RWPE2 (cell line): Measurements from ENCODE around the gene ASIC2.
A peak's percentile ranks its signal among the peaks of the same experiment; 100 is the strongest.

ENCODE experiments used
- ATAC-seq: fragments of 200-7000 bp; cut with Tn5 transposase; 3 replicates; pipeline ENCODE4 v1.9.1; 2021; ENCODE audit warnings: low read depth
- DNase-seq: peaks from one replicate; pipeline ENCODE4 v3.0.0-alpha.2; 2020; ENCODE audit warnings: low spot score
- H3K27ac ChIP-seq: fragments of 450-650 bp; 2 replicates; pipeline ENCODE4 v1.5.1; 2017; ENCODE audit warnings: mild to moderate bottlenecking; ENCODE audit not compliant: poor library complexity, severe bottlenecking
- H3K27me3 ChIP-seq: fragments of 250-450 bp; sonication (Bioruptor Pico); 2 replicates; pipeline ENCODE4 v1.5.1; 2021; ENCODE audit warnings: mild to moderate bottlenecking, moderate library complexity; ENCODE audit not compliant: insufficient read depth, poor library complexity, severe bottlenecking
- H3K36me3 ChIP-seq: fragments of 250-450 bp; sonication (Bioruptor Pico); 2 replicates; pipeline ENCODE4 v1.5.1; 2020; ENCODE audit warnings: low read depth, mild to moderate bottlenecking, moderate library complexity
- H3K4me1 ChIP-seq: fragments of 250-450 bp; sonication (Bioruptor Pico); 2 replicates; pipeline ENCODE4 v1.5.1; 2021; ENCODE audit warnings: mild to moderate bottlenecking, moderate library complexity; ENCODE audit not compliant: insufficient read depth, poor library complexity, severe bottlenecking
- H3K4me3 ChIP-seq: fragments of 250-450 bp; sonication (Bioruptor Pico); 2 replicates; pipeline ENCODE4 v1.5.1; 2021; ENCODE audit warnings: mild to moderate bottlenecking, moderate library complexity; ENCODE audit not compliant: severe bottlenecking
- H3K9me3 ChIP-seq: fragments of 250-450 bp; sonication (Bioruptor Pico); 2 replicates; pipeline ENCODE4 v1.5.1; 2021; ENCODE audit warnings: mild to moderate bottlenecking, moderate library complexity; ENCODE audit not compliant: severe bottlenecking
- CTCF ChIP-seq: fragments of 450-650 bp; IDR thresholded peaks from one replicate; pipeline ENCODE4 v1.5.1; 2017; ENCODE audit warnings: mild to moderate bottlenecking, moderate library complexity; ENCODE audit not compliant: poor library complexity, severe bottlenecking

ASIC2 gene

DNA sequence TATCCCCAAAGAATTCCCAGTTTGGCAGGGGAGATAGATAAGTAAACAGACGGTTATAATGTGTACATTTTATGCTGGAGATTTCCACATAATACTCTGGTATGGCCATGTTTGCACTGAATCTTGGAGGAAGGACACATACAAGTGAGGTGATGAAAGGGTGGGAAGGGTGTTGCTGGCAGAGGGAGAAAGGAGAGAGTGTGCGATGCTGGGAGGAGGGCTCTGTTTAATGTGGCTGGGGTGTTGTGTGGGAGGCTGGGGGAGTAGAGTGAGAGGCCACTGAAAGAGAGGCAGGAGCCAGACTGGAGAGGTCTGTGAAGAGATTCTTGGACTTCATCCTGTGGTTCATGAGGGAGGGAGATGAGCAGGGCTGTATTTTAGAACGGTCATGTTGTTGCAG, 213.9 kb downstream of the ASIC2 start:
- Histone ChIP-seq H3K27ac (no peak overlapping the region), H3K4me3 (no peak overlapping the region), H3K4me1 (no peaks in the 10 kb centered on the region), H3K27me3 (no peaks in the 10 kb centered on the region), H3K9me3 (no peaks in the 10 kb centered on the region), H3K36me3 (no peaks in the 10 kb centered on the region)
- TF ChIP-seq CTCF: no peak
- DNase-seq: no peak
- ATAC-seq: no peak

GRCh38 chr17:33076979-33077378, 216.1 kb downstream of the ASIC2 start:
- ATAC-seq (no peak), DNase-seq (no peak)
- Histone ChIP-seq H3K36me3 (no peaks in the 10 kb centered on the region), H3K4me3 (no peak overlapping the region), H3K27me3 (no peaks in the 10 kb centered on the region), H3K27ac (no peak overlapping the region), H3K4me1 (peaks cover 6% of the 10 kb centered on the region), H3K9me3 (no peaks in the 10 kb centered on the region)
- no peak for TF ChIP-seq CTCF

GRCh38 chr17:33073416-33073815, 219.7 kb downstream of the ASIC2 start:
- H3K27me3 ChIP-seq: no peaks in the 10 kb centered on the region
- no peak overlapping the region for H3K4me3 ChIP-seq
- H3K27ac ChIP-seq: no peak overlapping the region
- peaks cover 6% of the 10 kb centered on the region for H3K4me1 ChIP-seq
- no peaks in the 10 kb centered on the region for H3K9me3 ChIP-seq
- ATAC-seq (no peak), DNase-seq (no peak)
- H3K36me3 ChIP-seq: no peaks in the 10 kb centered on the region
- no peak for TF ChIP-seq CTCF

DNA sequence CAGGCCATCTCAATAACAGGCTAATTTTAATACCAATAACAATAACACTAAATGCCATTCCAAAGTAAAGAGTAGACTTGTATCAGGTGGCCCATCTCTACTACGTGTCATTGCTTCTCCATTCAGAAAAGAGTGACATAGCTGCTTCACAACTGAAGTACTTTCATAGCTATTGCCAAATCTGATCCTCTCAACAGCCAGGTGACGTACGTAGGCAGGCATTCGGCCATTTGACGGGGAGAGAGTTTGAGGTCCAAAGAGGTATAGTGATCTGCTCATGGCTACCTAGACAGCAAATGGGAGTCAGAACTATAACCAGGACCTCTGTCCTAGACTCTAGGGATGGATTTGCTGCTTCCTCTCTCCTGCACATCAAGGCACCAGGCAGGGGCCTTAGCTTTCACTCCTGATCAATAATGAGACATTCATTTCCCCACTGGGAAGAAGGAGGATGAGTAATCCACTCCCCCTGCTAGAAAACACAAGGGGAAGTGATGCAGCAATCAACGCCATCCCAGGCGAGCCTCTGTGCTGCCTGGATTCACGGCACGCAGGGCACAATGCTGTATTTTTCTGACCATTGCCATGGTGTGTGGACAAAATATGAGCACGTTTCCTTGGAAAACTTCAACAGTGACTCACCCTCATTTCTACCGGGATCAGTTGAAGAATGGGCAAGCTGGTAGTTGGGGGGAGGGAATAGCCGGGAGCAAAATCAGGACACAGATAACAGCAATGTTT, 220.5 kb downstream of the ASIC2 start:
- DNase-seq: no peak
- Histone ChIP-seq H3K27me3 (no peaks in the 10 kb centered on the region), H3K27ac (no peak overlapping the region), H3K9me3 (no peaks in the 10 kb centered on the region), H3K4me3 (no peak overlapping the region), H3K4me1 (peaks cover 6% of the 10 kb centered on the region), H3K36me3 (no peaks in the 10 kb centered on the region)
- no peak for TF ChIP-seq CTCF
- ATAC-seq: peak; percentile 61

DNA sequence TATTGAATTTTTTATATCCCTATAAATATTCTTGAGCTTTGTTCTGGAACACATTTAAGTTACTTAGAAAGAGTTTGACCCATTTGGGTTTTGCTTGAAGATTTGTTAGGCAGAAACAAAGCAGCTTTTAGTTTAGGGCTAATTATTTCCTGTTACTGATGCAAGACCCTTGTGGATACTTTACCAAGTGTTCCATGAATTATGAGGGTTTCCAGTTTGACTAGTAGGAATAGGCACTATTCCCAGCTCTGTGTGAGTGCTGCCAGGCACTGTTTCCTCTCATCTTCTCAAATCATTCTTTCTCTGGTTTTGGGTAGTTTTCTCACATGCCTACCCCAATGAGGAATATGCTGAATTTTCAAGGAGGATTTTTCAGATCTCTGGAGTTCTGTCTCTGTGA, 221.4 kb downstream of the ASIC2 start:
- H3K4me1 ChIP-seq: peaks cover 6% of the 10 kb centered on the region
- ATAC-seq (no peak), DNase-seq (no peak)
- no peak for TF ChIP-seq CTCF
- H3K9me3 ChIP-seq: no peaks in the 10 kb centered on the region
- H3K36me3 ChIP-seq: no peaks in the 10 kb centered on the region
- no peaks in the 10 kb centered on the region for H3K27me3 ChIP-seq
- H3K4me3 ChIP-seq: no peak overlapping the region
- no peak overlapping the region for H3K27ac ChIP-seq
